Hepatocyte (in vitro differentiated cells): Measurements from ENCODE around the gene EEF1G.

ENCODE experiments used
- EZH2 ChIP-seq: fragments of 200-600 bp; sonication (generic); IDR thresholded peaks from 2 replicates; pipeline ENCODE4 v1.6.1; 2016; ENCODE audit warnings: antibody characterized with exemption, mild to moderate bottlenecking, borderline replicate concordance
- EZH2phosphoT487 ChIP-seq: fragments of 200-600 bp; sonication (generic); IDR thresholded peaks from one replicate; pipeline ENCODE4 v1.6.1; 2018; ENCODE audit warnings: antibody characterized with exemption, mild to moderate bottlenecking, low read depth, moderate library complexity; ENCODE audit not compliant: unreplicated experiment, severe bottlenecking
- TF ChIP-seq, protein P1 (sequence below): fragments of 200-600 bp; sonication (generic); IDR thresholded peaks from 2 replicates; pipeline ENCODE4 v1.5.1; 2016; ENCODE audit warnings: antibody characterized with exemption, mild to moderate bottlenecking; ENCODE audit not compliant: poor library complexity

DNA sequence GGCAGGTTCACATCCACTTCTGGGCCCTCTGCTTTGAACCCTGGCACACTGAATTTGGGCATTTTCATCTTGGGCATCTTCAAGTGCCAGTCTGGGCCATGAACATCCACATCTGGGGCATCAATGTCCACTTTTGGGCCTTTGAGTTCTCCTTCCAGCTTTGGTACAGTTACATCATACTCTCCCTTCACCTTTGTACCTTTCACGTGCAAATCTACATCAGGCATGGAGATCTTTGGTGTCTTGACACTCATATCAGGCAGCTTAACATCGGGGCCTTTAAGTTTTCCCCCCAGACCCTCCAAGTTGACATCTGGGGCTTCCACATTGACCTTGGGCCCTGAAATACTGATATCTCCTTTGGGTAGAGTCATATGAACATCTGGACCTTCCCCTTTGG lies 41.6 kb downstream of the EEF1G start:
- TF ChIP-seq EZH2 (no peak), EZH2phosphoT487 (no peak)
- TF ChIP-seq, protein P1, sequence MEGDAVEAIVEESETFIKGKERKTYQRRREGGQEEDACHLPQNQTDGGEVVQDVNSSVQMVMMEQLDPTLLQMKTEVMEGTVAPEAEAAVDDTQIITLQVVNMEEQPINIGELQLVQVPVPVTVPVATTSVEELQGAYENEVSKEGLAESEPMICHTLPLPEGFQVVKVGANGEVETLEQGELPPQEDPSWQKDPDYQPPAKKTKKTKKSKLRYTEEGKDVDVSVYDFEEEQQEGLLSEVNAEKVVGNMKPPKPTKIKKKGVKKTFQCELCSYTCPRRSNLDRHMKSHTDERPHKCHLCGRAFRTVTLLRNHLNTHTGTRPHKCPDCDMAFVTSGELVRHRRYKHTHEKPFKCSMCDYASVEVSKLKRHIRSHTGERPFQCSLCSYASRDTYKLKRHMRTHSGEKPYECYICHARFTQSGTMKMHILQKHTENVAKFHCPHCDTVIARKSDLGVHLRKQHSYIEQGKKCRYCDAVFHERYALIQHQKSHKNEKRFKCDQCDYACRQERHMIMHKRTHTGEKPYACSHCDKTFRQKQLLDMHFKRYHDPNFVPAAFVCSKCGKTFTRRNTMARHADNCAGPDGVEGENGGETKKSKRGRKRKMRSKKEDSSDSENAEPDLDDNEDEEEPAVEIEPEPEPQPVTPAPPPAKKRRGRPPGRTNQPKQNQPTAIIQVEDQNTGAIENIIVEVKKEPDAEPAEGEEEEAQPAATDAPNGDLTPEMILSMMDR = no peak
